SHP77 treated with DMSO at 0.1 percent for 48 hours (cell line): ENCODE measurements around the gene WWOX.
A peak's percentile ranks its signal among the peaks of the same experiment; 100 is the strongest.

Source experiments
- DNase-seq: peaks from one replicate; lab custom pipeline; 2025; lab: John Stamatoyannopoulos, UW

WWOX gene

DNA sequence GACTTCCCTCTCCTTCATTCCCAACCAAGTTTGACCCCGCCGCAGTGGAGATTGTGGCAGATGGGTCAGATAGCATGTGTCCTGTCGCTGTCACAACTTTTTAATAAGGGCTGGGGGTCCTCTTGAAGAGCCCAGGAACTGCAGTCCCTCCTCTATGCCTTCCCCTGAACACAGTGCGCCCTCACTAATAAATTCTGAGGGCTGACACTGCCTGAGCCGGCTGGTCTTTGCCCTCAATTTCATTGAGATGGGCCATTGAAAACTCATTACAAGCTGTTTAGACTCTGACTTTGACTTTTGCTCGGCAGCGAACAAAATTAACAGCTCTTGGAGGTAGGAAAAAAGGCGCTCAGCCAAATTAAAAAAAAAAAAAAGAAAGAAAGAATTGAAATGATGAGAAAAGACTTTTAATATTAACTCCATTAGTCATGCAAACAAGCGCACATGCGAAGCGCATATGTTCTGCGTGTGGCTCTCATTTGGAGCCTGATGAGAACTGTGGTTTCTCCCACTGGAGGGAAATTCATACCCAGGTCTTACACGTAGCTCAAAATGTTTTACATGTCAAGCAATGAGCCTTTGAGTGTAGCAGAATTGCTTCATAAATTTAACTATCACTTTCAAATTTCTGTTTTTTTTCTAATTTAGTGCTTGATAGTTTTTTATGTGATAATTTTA, 704.7 kb downstream of the WWOX start:
- DNase-seq: no peak

DNA sequence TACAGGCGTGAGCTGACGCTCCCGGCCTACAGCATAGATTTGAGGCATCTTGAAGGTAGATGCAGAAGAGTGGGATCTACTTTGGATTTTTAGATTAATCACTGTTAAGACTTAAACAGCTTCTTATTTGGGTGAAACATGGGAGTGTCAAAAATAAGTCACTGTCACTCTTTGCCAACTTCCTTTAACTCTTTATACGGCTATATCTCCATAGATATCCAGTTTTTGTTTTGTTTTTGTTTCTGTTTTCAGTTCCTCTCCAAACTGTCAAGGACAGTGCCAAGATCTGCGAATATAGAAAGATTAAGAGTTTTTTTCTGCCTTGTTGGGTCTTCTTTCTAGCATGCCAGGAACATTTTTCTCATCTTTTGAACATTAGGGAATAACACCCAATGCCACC, 706.1 kb downstream of the WWOX start:
- DNase-seq: no peak

- DNase-seq: no peak
Observed at GRCh38 chr16:78811247-78811646, 711.8 kb downstream of the WWOX start.

DNA sequence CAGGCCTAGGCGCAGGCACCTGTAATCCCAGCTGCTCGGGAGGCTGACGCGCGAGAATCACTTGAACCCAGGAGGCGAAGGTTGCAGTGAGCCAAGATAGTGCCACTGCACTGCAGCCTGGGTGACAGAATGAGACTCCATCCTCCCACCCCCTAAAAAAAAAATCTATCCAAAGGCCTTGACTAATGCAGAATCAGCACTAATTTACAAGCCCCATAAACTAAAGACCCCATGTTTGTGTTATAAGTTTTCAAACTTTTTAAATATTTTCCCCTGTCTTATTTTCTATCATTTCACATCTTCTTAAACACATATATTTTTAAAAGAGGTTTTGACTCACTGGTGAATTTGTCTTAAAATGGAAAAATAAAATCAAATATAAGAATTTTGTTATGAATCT, 713.1 kb downstream of the WWOX start:
- DNase-seq: no peak

DNA sequence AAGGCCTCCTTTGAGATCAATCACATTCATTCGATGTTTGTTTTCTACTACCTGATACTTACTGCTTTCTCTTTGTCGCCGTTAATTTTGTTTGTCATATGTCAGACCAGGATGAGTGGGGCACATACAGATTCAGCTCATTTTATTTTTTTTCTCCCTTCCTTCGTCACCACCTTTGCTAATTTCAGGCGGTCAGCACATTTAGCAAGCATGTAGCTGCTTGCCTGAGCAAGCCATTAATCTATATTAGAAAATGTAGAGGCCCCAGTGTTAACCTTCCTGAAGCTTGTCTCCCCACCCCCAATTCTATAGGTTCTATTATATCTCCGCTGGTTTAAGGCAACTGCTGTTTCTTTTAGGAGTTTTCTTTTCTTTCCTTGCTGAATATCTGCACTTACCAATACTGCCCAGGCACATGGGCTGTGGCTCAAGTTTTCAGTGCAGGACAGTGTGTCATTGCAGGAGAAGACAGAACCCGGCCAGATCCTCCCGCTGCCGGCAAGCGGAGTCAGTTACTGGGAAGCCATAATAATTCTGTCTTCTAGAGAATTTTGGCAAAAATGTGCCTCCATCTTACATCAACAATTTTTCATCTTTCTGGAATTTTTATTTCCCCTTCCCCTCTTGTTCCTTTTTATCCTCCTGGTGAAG, 714.3 kb downstream of the WWOX start:
- DNase-seq: no peak

GRCh38 chr16:78815713-78816112, 716.3 kb downstream of the WWOX start:
- no peak for DNase-seq

GRCh38 chr16:78816499-78817195, 717.2 kb downstream of the WWOX start:
- no peak for DNase-seq

GRCh38 chr16:78817200-78817739, 717.8 kb downstream of the WWOX start:
- no peak for DNase-seq

DNA sequence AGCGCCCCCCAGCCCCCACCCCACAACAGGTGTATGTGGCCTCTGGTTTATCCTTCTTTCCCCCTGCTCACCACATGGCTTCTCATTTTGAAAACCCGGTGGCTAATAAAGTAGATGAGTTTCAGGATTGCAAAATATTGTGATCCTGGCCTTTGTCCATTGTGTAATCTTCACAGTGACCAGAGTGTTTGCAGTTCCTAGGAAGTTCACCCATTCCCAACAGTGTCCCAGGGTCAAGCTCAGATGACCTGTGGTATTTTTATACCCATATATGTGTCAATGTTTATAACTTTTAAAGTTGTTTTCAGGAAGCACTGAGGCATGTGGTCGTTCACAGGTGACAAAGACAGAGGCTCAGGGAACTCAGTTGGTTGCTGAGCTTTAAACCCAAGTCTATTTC, 721.9 kb downstream of the WWOX start:
- no peak for DNase-seq

GRCh38 chr16:78822509-78822908, 723.1 kb downstream of the WWOX start:
- DNase-seq: no peak

- no peak for DNase-seq
Observed at GRCh38 chr16:78823027-78823426, 723.6 kb downstream of the WWOX start.

DNA sequence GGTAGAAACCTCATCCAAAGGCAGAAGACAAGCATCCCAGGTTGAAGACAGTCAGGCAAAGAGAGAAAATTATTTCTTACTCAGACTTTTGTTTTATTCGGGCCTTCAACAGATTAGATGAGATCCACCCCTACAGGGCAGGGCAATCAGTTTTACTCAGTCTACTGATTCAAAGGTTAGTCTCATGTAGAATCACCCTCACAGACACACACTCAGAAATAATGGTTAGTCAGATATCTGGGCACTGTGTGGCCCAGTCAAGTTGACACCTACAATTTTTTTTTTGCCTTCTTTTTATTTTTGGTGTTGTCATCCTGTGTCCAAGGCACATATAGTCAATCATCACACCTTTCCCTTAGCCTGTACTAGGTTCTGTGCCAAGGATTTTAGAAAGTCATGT, 729.8 kb downstream of the WWOX start:
- DNase-seq: no peak

DNA sequence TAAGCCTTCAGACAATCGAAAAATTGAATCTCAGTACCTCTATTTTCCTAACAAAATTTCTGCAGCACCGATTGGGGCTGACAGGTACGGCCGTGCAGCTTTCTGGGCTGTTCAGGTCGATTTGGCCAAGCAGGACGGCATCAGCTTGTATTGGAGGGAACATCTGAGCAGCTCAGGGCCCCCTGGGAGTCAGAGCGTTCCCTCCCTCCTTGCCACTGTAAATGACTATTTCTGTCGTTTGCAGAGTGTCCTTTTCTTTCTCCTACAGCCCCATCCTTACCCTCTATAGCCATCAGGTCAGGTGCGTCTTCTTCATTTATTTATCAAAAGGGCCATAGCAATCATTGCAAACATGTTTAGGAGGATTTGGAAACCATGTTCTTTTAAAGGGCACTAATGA, 731.1 kb downstream of the WWOX start:
- DNase-seq: no peak

GRCh38 chr16:78832100-78832499, 732.6 kb downstream of the WWOX start:
- no peak for DNase-seq

GRCh38 chr16:78836802-78837491, 737.5 kb downstream of the WWOX start:
- DNase-seq: no peak

DNA sequence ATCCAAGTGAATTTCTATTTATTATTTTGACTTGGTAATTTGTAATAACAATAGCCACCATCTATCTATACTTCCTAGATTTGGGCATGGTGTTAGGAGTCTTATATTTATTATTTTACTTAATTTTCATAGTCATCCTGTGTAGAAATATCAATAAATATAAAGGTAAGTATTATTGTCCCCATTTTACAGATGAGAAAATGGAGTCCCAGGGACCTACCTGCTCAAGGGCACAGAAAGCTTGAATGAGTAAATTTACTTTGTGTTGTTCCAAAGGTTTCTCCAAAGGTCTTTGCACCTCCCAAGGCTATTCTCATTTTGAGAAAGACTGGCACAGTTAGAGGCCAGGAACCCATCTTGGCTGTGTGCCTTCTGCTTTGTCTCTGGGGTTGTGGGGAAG, 738.3 kb downstream of the WWOX start:
- no peak for DNase-seq

DNA sequence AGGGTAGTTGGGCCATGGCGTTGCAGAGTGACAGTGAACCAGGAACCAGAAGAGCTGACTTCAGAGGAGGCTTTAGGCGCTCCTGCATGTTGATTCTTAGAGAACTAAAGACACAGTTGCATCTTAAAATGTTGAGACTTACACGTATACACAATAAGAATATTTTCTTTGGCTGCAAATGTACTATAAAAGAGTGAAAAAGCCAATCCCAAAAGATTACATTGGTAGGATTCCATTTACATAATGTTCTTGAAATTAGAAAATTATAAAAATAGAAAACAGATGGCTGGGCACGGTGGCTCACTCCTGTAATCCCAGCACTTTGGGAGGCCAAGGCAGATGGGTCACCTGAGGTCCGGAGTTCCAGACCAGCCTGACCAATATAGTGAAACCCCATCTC, 738.8 kb downstream of the WWOX start:
- DNase-seq: no peak

DNA sequence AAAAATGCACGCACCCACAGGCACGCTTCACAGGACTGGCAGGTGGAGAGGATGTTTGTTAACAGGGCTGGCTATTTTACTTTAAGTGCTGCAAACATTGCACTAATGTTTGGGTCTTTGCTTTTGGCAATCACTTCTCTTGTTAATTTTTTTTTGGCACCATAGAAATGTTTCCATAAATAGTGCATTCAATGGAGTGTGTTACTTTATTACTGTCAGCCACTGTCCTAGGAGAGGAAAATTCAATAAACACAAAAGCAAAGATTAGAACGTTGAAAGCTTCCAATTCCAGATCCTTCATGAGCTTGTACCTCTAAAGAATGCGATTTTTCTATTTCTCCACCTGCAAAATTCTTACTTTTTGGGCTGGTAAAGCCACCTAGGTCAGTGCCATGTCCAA, 743.5 kb downstream of the WWOX start:
- no peak for DNase-seq

DNA sequence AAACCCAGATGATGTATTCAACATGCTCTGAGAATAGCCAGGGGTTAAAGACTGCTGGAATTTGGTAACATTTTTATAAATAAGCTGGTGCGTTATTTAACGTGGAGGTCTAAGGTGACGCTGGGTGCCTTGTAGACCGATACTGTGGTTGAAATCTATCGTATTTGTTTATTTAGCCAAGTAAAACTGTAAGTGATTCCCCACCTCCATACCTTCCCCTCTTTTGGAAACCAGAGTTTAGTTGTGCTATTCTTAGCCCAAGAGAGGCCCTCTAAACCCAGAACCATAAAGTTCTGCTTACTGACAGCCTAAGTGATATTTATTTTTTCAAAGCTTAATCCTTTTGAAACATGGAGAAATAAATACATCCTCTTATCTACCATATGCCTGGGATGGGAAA, 744.5 kb downstream of the WWOX start:
- DNase-seq: no peak

DNA sequence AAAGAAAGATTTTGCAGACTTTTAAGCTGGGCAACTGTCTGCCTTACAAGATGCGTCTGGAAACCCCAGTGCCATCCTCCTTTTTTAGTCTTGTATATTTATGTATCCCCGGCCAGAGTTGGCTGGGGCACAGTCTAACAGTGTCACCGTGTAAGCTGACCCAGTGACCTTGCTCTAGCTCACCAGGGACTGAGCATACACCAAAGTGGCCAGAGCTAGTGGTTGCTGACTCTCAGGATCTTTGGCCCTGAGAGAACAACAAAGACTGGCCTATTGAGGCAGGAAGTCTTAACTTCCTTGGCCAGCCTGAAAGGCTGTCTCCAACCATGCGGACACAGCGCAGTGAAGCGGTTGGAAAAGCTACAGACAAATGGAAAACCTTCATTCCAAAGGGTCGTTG, 745.2 kb downstream of the WWOX start:
- peak; percentile 56 for DNase-seq

- DNase-seq: no peak
Observed at GRCh38 chr16:78851266-78851665, 751.8 kb downstream of the WWOX start.

- no peak for DNase-seq
Observed at GRCh38 chr16:78852081-78852635, 752.7 kb downstream of the WWOX start.
